Glomerular visceral epithelial cell (primary cell): ENCODE measurements around the gene CYB5A.

ENCODE experiments used
- DNase-seq: peaks from one replicate; pipeline ENCODE4 v3.0.0-alpha.2; 2016; ENCODE audit errors: extremely low spot score

Gene CYB5A

GRCh38 chr18:74215863-74216262 is 75.9 kb downstream of the CYB5A start:
- no peak for DNase-seq

GRCh38 chr18:74213429-74213828 is 78.3 kb downstream of the CYB5A start:
- no peak for DNase-seq

GRCh38 chr18:74204526-74205152 is 87.1 kb downstream of the CYB5A start:
- DNase-seq: no peak

- no peak for DNase-seq
Measured at GRCh38 chr18:74203811-74204210, 88.0 kb downstream of the CYB5A start.
